ENCODE measurements around the gene LAMTOR2.

LAMTOR2 gene

GRCh38 chr1:156048663-156049258 is 5.8 kb upstream of the LAMTOR2 start:
- H3K9me3 ChIP-seq (ENCODE audit: severe bottlenecking) = no peaks in the 10 kb centered on the region
- no peak for TF ChIP-seq CTCF (IDR thresholded peaks at IDR 0.05; ENCODE audit: low read depth, low read length)
- no peak for DNase-seq
- H3K4me3 ChIP-seq (ENCODE audit: low read depth, low read length) = no peak overlapping the region
- no peak overlapping the region for H3K27ac ChIP-seq
- peaks cover 81% of the 10 kb centered on the region for H3K36me3 ChIP-seq
- no peaks in the 10 kb centered on the region for H3K27me3 ChIP-seq (ENCODE audit: insufficient read depth, low read depth, severe bottlenecking)

- H3K4me3 ChIP-seq (ENCODE audit: low read depth, low read length) = no peak overlapping the region
- no peak for TF ChIP-seq CTCF (IDR thresholded peaks at IDR 0.05; ENCODE audit: low read depth, low read length)
- no peaks in the 10 kb centered on the region for H3K9me3 ChIP-seq (ENCODE audit: severe bottlenecking)
- no peaks in the 10 kb centered on the region for H3K27me3 ChIP-seq (ENCODE audit: insufficient read depth, low read depth, severe bottlenecking)
- no peak overlapping the region for H3K27ac ChIP-seq
- peaks cover 67% of the 10 kb centered on the region for H3K36me3 ChIP-seq
- DNase-seq = no peak
Measured at GRCh38 chr1:156050376-156050775, 4.2 kb upstream of the LAMTOR2 start.

- no peak for DNase-seq
- Histone ChIP-seq H3K27me3 (ENCODE audit: insufficient read depth, low read depth, severe bottlenecking) (no peaks in the 10 kb centered on the region), H3K9me3 (ENCODE audit: severe bottlenecking) (no peaks in the 10 kb centered on the region), H3K27ac (no peak overlapping the region), H3K36me3 (peaks cover 67% of the 10 kb centered on the region), H3K4me3 (ENCODE audit: low read depth, low read length) (no peak overlapping the region)
- TF ChIP-seq CTCF (IDR thresholded peaks at IDR 0.05; ENCODE audit: low read depth, low read length) = no peak
Measured at GRCh38 chr1:156051011-156051725, 3.4 kb upstream of the LAMTOR2 start.

GRCh38 chr1:156052862-156053767 is 1.5 kb upstream of the LAMTOR2 start:
- Histone ChIP-seq H3K36me3 (peaks cover 62% of the 10 kb centered on the region), H3K9me3 (ENCODE audit: severe bottlenecking) (no peaks in the 10 kb centered on the region), H3K4me3 (ENCODE audit: low read depth, low read length) (peak overlapping the region; percentile 87), H3K27ac (peak overlapping the region; percentile 98), H3K27me3 (ENCODE audit: insufficient read depth, low read depth, severe bottlenecking) (no peaks in the 10 kb centered on the region)
- TF ChIP-seq CTCF (IDR thresholded peaks at IDR 0.05; ENCODE audit: low read depth, low read length) = peak; percentile 79
- peak; percentile 93 for DNase-seq

GRCh38 chr1:156053768-156054499 is 648 bp upstream of the LAMTOR2 start, which contains the start of gene UBQLN4:
Gene UBQLN4, minus strand, starts transcription at chr1:156053798. Its CDS starts 97 bp downstream, at chr1:156053701.
- Histone ChIP-seq H3K4me3 (ENCODE audit: low read depth, low read length) (peak within 1 kb of the TSS; percentile 87), H3K36me3 (peaks cover 59% of the 10 kb centered on the region), H3K27ac (peak within 1 kb of the TSS; percentile 98), H3K9me3 (ENCODE audit: severe bottlenecking) (no peaks in the 10 kb centered on the region), H3K27me3 (ENCODE audit: insufficient read depth, low read depth, severe bottlenecking) (no peaks in the 10 kb centered on the region)
- peak; percentile 76 for TF ChIP-seq CTCF (IDR thresholded peaks at IDR 0.05; ENCODE audit: low read depth, low read length)
- peak; percentile 97 for DNase-seq
